Subcutaneous preadipocyte (primary cell): ENCODE data around the gene ZNF316. TPM values are rescaled to one million over a fixed set of nuclear protein-coding genes. Genes with fewer than 3 reads are reported as not detected.

Experiments
- total RNA-seq: library from RNA; depleted of rRNA; stranded (reverse); fragments of >200 nt; gene quantifications from 2 replicates; pipeline ENCODE4 v1.2.3, GENCODE V29; 2012

The ZNF316 gene
- 9.6 and 14.1 TPM in 2 replicates for total RNA-seq

GRCh38 chr7:6636741-6637543 lies at the start of gene ZNF316:
TSS of gene ZNF316 (plus strand) at chr7:6637318. CDS start at chr7:6642410, 5,092 bp downstream.

DNA sequence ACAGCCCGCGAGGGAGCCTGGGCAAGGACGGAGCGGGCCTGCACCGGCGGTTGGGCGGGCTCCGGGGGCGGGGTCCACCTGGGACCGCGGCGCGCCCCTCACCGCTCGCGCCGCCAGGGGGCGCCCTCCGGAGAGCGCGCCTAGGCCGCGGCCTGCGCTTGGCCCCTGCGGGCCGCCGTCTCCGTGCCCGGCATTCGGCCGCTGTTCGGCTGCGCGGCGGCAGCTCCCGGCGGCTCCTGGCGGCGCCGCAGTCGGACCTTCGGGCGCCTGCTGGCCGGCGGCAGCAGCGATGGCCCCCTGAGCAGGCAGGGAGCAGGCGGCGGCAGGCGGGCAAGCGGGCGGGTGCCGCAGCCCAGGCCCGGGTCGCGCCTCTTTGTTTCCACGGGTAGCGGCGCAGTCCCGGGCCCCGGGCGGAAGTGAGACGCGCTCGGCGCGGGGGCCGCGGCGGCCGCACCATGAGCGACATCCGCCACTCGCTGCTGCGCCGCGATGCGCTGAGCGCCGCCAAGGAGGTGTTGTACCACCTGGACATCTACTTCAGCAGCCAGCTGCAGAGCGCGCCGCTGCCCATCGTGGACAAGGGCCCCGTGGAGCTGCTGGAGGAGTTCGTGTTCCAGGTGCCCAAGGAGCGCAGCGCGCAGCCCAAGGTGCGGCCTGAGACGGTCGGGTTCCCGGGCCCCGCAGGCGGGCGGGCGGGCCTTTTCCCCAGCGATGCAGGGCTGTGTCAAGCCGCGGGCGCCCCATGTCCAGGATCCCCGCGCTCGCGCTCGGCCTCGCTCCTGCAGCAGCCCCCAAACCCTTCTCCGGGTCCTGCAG lies 47.1 kb upstream of the ZNF316 start, which contains the start of gene INTS15:
Gene INTS15, plus strand, starts transcription at position 193 of the 816 bp plus-strand sequence. Its CDS starts 263 bp downstream, at position 456.

DNA sequence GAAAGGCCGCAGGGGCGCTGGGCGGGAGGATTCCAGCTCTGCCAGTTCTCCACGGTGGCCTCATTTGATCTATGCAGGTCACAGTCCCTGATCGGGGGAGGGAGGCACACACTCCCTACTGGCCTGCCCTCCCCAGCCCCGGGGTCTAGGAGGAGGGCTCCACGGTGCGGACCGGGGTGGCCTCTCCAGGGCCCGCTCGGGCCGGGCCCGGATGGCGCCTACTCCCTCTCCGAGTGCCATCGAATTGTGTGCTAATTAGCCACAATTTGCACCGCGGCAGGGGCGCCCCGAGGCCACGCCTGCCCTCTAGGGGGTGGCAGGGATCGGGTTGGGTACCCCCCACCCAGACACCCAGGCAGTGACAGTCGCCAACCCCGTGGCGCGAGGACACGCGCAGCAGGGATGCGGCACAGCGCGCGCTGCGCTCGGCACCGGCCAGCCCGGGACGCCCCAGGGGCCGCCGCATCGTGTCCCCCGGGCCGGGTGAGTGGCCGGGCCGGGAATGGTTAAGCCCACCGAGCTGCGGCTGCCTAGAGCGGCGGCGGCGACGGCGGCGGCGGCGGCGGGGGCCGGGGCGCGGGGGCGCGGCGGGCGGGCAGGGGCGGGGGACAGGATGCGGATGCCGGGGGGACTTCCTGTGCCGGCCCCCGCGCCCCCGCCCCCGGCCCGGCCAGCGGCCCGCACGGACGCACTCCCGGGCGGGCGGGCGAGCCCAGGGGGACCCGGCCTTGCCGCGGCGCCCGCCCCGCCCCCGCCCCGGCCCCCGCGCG lies 22.0 kb upstream of the ZNF316 start, which contains the start of gene ZNF853:
Gene ZNF853, plus strand, starts transcription at position 658 of the 770 bp plus-strand sequence. CDS start 565 bp downstream, outside the sequence.

Other genes starting within 250 kb of the ZNF316 start
- 12.1 and 16.2 TPM in 2 replicates for gene DAGLB, start 189.4 kb upstream of the ZNF316 start, total RNA-seq
- gene KDELR2, start 153.2 kb upstream of the ZNF316 start, total RNA-seq = 198 and 214 TPM in 2 replicates
- not detected in 2 replicates for gene GRID2IP, start 85.9 kb upstream of the ZNF316 start, total RNA-seq
- gene ZDHHC4, start 59.9 kb upstream of the ZNF316 start, total RNA-seq = 34.0 and 38.6 TPM in 2 replicates
- gene INTS15, start 47.3 kb upstream of the ZNF316 start, total RNA-seq = 9.6 and 19.4 TPM in 2 replicates
- under 0.01 TPM in 1 of 2 replicates, not detected in the other for gene ZNF853, start 21.7 kb upstream of the ZNF316 start, total RNA-seq
- 13.2 and 14.9 TPM in 2 replicates for gene ZNF12, start 69.6 kb downstream of the ZNF316 start, total RNA-seq
- under 0.01 and 0.20 TPM in 2 replicates for gene RSPH10B2, start 116.8 kb downstream of the ZNF316 start, total RNA-seq
- 23.3 and 37.1 TPM in 2 replicates for gene CCZ1B, start 189.0 kb downstream of the ZNF316 start, total RNA-seq